ENCODE results near the gene ABTB1. TPM values are rescaled to one million over a fixed set of nuclear protein-coding genes. Genes with fewer than 3 reads are reported as not detected.

The ABTB1 gene
- total RNA-seq, 2 donors from 2014 or later: 10.7 to 14.4 TPM

- whole genome bisulfite sequencing, 2 experiments (ENCODE audit: insufficient coverage in 1 of 2, insufficient read length in 1 of 2): 93 to 100% methylated on average over 3 of the region's 3 CpGs
- no peak overlapping the region for H3K27ac ChIP-seq (ENCODE audit: low read depth, low read length)
- no peaks in the 10 kb centered on the region for H3K9me3 ChIP-seq (ENCODE audit: control insufficient read depth, low read length)
- H3K27me3 Mint-ChIP-seq (ENCODE audit: insufficient read depth): no peaks in the 10 kb centered on the region
- H3K4me3 Mint-ChIP-seq: no peak overlapping the region
- H3K27ac Mint-ChIP-seq: no peak overlapping the region
- H3K4me1 ChIP-seq (ENCODE audit: control insufficient read depth, insufficient read depth, low read length): no peaks in the 10 kb centered on the region
- no peaks in the 10 kb centered on the region for H3K27me3 ChIP-seq (ENCODE audit: control insufficient read depth, insufficient read depth, low read length, poor library complexity, severe bottlenecking)
- H3K9me3 Mint-ChIP-seq: no peaks in the 10 kb centered on the region
- H3K36me3 Mint-ChIP-seq (ENCODE audit: low read depth): no peaks in the 10 kb centered on the region
- no peak overlapping the region for H3K9ac ChIP-seq (ENCODE audit: extremely low read depth, low read length, poor library complexity, severe bottlenecking)
- no peaks in the 10 kb centered on the region for H3K4me1 Mint-ChIP-seq
- DNase-seq: no peak
- TF ChIP-seq, protein P1, sequence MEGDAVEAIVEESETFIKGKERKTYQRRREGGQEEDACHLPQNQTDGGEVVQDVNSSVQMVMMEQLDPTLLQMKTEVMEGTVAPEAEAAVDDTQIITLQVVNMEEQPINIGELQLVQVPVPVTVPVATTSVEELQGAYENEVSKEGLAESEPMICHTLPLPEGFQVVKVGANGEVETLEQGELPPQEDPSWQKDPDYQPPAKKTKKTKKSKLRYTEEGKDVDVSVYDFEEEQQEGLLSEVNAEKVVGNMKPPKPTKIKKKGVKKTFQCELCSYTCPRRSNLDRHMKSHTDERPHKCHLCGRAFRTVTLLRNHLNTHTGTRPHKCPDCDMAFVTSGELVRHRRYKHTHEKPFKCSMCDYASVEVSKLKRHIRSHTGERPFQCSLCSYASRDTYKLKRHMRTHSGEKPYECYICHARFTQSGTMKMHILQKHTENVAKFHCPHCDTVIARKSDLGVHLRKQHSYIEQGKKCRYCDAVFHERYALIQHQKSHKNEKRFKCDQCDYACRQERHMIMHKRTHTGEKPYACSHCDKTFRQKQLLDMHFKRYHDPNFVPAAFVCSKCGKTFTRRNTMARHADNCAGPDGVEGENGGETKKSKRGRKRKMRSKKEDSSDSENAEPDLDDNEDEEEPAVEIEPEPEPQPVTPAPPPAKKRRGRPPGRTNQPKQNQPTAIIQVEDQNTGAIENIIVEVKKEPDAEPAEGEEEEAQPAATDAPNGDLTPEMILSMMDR (conservative IDR thresholded peaks at IDR 0.05): no peak
- H3K4me3 ChIP-seq (ENCODE audit: low read length): no peak overlapping the region
- peaks cover 4% of the 10 kb centered on the region for H3K36me3 ChIP-seq (ENCODE audit: control insufficient read depth, insufficient read depth, low read length)
Observed at GRCh38 chr3:127640042-127640355, 32.8 kb upstream of the ABTB1 start.

DNA sequence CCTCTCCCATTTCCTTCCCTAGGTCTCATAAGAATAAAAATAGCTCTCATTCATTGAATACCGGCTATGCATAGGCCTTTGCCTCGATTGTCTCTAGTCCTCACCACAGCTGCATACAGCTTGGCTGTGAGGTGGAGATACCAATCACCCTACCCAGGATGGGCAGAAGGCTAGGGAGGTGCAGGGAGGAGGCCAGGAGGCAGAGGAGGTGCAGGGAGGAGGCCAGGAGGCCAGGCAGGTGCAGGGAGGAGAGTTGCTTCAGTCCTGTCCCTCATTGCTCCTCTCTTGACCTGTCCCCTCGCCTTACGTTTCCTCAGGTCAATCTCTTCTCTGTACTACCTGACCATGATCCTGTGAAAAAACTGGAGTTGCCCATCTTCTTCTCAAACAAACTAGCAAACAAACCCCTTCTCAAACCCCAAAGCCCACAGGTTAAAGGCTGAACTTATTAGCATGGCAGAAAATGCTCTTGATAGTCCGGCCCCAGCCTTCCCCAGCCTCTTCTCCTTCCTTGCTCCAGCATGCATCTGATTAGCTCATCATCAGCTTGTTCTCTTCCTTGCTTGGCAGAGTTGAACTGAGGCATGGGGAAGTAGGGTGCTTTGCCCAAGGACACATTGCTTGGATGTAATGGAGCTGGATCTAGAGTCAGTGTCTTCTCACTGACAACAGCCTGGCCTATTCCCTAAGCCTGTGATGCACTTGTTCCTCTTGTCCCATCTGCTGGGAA is 27.9 kb upstream of the ABTB1 start:
- Histone ChIP-seq H3K27me3 (ENCODE audit: control insufficient read depth, insufficient read depth, low read length, poor library complexity, severe bottlenecking) (no peaks in the 10 kb centered on the region), H3K4me3 (ENCODE audit: low read length) (no peak overlapping the region), H3K9ac (ENCODE audit: extremely low read depth, low read length, poor library complexity, severe bottlenecking) (no peak overlapping the region), H3K27ac (ENCODE audit: low read depth, low read length) (no peak overlapping the region), H3K36me3 (ENCODE audit: control insufficient read depth, insufficient read depth, low read length) (peaks cover 2% of the 10 kb centered on the region), H3K9me3 (ENCODE audit: control insufficient read depth, low read length) (no peaks in the 10 kb centered on the region), H3K4me1 (ENCODE audit: control insufficient read depth, insufficient read depth, low read length) (no peaks in the 10 kb centered on the region)
- Mint-ChIP-seq H3K4me3 (no peak overlapping the region), H3K27ac (no peak overlapping the region), H3K4me1 (no peaks in the 10 kb centered on the region), H3K9me3 (no peaks in the 10 kb centered on the region), H3K27me3 (ENCODE audit: insufficient read depth) (no peaks in the 10 kb centered on the region), H3K36me3 (ENCODE audit: low read depth) (no peaks in the 10 kb centered on the region)
- DNase-seq: no peak
- TF ChIP-seq, protein P1 (conservative IDR thresholded peaks at IDR 0.05): no peak
- 86 to 100% methylated on average over 4 to 5 of the region's 5 CpGs for WGBS, 2 experiments (ENCODE audit: insufficient coverage in 1 of 2, insufficient read length in 1 of 2)

- no peaks in the 10 kb centered on the region for H3K4me1 Mint-ChIP-seq
- Histone ChIP-seq H3K9me3 (ENCODE audit: control insufficient read depth, low read length) (no peaks in the 10 kb centered on the region), H3K4me3 (ENCODE audit: low read length) (no peak overlapping the region), H3K36me3 (ENCODE audit: control insufficient read depth, insufficient read depth, low read length) (no peaks in the 10 kb centered on the region), H3K27me3 (ENCODE audit: control insufficient read depth, insufficient read depth, low read length, poor library complexity, severe bottlenecking) (no peaks in the 10 kb centered on the region), H3K27ac (ENCODE audit: low read depth, low read length) (no peak overlapping the region), H3K4me1 (ENCODE audit: control insufficient read depth, insufficient read depth, low read length) (no peaks in the 10 kb centered on the region), H3K9ac (ENCODE audit: extremely low read depth, low read length, poor library complexity, severe bottlenecking) (no peak overlapping the region)
- 89 to 95% methylated on average over 6 to 8 of the region's 8 CpGs for WGBS, 2 experiments (ENCODE audit: insufficient coverage in 1 of 2, insufficient read length in 1 of 2)
- no peaks in the 10 kb centered on the region for H3K9me3 Mint-ChIP-seq
- TF ChIP-seq, protein P1 (conservative IDR thresholded peaks at IDR 0.05): no peak
- H3K36me3 Mint-ChIP-seq (ENCODE audit: low read depth): no peaks in the 10 kb centered on the region
- no peaks in the 10 kb centered on the region for H3K27me3 Mint-ChIP-seq (ENCODE audit: insufficient read depth)
- H3K27ac Mint-ChIP-seq: no peak overlapping the region
- H3K4me3 Mint-ChIP-seq: no peak overlapping the region
- no peak for DNase-seq
Observed at GRCh38 chr3:127645371-127646015, 27.3 kb upstream of the ABTB1 start.

Data from endodermal cell (in vitro differentiated cells).